Ecto neural progenitor cell (in vitro differentiated cells): Measurements from ENCODE around the gene ENTREP3.
"Not testable (repeated sequence)": the region's sequence is repeated elsewhere in the genome, so short reads cannot be mapped to it uniquely, and the experiment has no call there.

ENCODE experiments used
- DNase-seq: peaks from one replicate; pipeline ENCODE4 v3.0.0-alpha.2; 2018; ENCODE audit warnings: low spot score

The ENTREP3 gene, protein sequence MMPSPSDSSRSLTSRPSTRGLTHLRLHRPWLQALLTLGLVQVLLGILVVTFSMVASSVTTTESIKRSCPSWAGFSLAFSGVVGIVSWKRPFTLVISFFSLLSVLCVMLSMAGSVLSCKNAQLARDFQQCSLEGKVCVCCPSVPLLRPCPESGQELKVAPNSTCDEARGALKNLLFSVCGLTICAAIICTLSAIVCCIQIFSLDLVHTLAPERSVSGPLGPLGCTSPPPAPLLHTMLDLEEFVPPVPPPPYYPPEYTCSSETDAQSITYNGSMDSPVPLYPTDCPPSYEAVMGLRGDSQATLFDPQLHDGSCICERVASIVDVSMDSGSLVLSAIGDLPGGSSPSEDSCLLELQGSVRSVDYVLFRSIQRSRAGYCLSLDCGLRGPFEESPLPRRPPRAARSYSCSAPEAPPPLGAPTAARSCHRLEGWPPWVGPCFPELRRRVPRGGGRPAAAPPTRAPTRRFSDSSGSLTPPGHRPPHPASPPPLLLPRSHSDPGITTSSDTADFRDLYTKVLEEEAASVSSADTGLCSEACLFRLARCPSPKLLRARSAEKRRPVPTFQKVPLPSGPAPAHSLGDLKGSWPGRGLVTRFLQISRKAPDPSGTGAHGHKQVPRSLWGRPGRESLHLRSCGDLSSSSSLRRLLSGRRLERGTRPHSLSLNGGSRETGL

DNA sequence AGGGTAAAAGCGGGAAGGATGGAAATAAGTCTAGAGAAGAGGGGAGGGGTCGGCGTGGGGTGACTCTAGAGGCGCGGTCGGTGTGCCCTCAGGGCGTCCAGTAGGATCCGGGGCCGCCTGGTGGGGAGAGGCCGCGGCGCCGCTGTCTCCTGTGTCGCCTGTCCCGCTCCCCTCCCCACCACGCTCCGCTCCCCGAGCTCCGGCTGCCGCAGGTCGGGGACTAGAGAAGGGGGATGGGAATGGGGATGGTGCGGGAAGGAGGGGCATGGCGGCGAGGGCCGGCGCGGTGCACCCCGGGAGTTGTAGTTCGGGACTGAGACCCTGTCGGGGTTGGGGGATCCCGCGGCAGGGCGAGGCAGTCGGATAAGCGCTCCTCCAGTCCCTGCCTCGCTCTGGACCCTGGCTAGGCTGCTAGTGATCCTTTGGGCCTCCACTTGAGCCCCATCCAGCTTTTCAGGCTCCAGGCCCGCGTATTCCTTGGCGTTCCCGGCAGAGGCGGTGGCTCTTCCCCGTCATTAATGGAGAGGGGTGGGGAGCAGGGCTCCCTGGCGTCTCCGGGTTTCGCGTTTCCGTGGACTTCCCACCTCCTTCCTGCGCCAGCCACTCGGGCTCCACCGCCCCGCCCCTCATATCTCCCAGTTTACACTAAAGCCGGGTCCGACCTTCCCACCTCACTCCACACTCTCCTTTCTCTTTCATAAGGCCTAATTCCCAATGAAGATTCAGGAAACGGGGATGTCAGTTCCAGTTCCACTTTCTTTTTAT is at the start of gene ENTREP3:
Gene ENTREP3 (minus strand): TSS at position 241 of the 765 bp plus-strand sequence. CDS start 606 bp downstream, outside the sequence.
- peak; percentile 95 for DNase-seq

DNA sequence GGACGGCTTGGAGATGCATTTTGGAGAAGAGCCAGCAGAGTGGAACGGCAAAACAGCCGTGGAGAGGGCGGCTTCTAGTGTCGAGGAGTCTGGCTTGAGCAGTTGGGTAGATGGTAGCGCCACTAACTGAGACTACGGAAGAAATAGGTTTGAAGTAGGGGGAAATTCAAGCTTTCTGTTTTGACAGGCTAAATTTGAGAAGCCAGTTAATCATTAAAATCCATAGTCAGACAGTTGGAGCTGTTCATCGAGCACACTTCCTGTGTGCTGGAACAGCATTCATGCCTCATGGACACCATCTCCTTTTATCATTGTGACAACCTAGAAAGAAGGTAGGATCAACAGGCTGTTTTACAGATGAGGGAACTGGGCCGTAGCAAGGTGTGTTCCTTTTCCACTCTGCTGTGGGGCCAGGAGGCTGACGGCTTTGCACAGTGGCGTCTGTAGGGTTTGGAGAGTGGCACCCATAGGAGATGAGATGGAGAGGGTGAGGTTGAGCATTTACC is 49.3 kb upstream of the ENTREP3 start:
- no peak for DNase-seq

DNA sequence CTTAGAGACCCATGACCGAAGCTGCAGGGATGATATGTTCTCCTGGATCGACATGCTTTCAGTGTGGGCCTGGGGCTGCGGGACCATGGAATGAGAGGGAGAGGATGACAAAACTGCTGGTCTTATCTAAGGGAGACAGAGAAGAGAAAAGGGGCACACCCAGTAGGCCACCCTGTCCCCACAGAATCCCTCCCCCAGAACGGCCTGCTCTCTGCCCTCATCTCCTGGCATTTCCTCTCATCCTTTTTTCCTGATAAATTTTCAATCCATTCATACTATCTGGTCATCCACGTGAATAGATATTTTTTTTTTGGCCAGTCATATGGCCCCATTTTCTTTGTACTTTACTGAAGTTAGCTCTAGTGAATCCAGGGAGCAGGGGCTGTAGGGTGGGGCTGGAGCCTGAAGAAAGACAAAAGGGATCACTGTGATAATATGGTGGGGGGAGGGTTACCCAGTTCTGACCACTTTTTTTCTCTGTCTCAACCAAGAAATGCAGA is 46.1 kb upstream of the ENTREP3 start, which contains the start of gene PKLR:
Gene PKLR (minus strand): TSS at position 97 of the 500 bp plus-strand sequence. CDS start 43 bp downstream, at position 54.
- no peak for DNase-seq

DNA sequence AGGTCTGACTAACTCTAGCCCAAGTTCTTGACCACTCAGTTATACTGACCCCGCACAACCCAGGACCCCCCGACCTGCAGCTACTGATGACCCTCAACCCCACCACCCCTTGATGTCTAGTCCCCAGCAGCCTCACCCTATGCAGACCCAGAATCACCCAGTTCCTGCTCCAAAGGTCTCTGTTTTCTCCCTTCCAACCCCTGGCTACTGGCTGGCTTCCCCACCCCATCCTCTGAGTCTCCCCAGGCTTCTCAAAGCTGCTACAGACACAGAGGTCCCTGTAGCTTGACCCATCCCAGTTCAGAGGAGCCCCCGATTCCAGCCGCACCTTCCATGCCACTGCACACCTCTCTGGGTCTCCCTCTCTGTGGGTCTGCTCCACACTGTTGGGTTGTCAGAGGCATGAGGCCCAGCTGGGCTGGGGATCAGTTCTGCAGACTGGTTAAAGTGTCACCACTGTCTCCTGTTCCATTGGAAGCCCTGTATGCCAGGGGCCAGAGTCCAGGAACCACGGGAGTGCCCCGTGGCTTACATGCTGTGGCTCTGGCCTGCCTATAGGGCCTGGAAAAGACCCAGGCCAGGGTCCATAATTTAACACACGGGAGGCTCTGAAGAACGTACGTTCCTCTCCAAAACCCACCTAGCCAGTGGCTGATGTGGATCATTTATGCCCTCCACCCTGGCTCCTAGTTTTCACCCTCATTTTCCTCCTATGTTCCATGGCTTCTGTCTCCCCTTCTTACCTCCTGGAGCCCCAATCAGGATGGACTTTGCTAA is 45.5 kb upstream of the ENTREP3 start:
- DNase-seq: no peak

DNA sequence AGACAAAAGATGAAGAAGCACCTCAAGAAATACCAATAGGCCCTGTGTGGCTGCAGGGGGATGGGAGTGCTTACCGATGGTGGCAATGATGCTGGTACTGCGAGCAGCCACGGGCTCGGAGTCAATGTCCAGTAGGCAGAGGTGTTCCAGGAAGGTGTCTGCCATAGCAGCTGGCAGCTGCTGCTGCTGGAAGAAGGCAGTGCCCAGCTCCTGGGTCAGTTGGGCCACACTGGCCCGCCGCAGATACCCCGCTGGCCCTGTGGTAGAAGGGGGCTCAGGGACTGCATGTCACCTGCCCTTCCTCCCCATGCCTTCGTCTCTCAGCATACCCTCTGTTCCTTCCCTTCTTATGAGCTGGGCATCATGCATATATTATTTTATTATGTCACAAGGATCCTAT is 44.7 kb upstream of the ENTREP3 start:
- DNase-seq: no peak

DNA sequence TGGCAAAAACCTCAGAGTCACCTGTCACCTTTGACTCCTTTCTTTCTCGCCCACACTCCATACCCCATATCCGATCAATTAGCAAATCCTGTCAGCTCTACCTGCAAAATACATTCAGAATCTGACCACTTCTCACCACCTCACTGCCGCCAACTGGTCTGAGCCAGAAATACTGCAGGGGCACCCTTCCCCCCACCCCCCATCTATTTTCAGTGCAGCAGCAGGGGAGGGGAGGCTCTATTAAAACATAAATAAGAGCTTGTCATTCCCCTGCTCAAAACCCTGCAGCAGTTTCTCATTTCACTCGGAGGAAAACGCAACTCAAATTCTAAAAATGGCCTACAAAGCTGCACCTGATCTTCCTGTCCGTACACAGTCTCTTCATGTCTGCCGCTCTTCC is 42.1 kb upstream of the ENTREP3 start:
- DNase-seq: no peak

DNA sequence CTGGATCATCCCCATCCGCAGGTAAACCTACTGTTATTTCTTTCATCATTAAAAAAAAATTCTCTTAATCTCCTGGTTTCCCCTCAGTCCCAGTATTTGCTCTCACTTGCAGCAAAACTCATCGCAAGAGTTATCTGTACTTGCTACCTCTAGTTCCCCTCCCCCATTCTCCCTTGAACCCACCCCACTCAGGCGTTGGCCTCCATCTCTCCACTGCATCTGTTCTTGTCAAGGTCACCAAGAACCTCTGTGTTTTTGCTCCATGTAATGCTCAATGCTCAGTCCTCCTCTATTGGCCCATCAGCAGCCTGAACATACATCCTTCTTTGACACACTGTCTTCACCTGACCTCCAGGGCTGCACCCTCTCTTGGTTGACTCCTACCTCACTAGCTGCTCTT is 41.4 kb upstream of the ENTREP3 start:
- no peak for DNase-seq

DNA sequence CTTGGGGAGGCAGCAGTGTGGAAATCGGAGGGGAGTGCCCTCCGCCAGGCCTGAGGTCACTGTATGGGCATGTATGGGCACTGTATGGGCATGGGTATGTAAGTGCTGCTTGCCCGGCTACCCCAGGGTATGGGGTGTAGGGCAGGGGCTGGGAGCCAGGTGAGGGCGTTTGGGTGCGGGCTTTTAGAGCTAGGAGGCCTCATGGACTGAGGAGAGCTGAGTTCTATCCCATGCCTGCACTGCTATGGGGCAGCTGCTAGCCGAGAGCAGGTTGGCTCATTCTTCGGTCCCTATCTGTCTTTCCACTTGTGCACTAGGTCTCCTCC is 40.6 kb upstream of the ENTREP3 start:
- no peak for DNase-seq

DNA sequence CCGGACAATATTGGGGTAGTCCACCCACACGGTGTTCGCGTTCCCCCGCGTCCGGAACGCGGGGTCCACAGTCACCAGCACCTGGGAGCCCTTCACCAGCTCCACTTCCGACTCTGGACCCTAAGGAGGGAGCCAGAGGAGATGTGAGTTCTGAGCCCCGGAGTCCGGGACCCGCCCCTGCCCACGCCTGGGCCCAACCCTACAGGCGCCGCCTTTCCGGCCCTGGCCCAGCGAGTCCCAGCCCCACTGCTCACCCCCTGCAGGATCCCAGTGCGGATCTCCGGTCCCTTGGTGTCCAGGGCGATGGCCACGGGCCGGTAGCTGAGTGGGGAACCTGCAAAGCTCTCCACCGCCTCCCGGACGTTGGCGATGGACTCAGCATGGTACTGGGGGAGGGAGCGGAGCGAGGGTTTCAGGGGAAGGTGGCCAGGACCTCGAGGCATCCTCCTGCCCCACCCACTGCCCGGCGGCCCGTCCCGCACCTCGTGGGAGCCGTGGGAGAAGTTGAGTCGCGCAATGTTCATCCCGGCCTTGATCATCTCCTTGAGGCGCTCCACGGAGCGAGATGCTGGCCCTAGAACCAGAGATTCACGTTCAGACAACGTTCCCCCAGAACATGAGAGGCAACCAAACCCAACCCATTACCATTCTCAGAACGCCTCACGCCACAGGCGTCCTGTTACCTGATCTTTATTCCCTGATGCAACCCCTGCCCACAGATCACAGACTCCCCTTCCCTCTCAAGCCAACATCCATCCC is 40.1 kb upstream of the ENTREP3 start:
- no peak for DNase-seq

DNA sequence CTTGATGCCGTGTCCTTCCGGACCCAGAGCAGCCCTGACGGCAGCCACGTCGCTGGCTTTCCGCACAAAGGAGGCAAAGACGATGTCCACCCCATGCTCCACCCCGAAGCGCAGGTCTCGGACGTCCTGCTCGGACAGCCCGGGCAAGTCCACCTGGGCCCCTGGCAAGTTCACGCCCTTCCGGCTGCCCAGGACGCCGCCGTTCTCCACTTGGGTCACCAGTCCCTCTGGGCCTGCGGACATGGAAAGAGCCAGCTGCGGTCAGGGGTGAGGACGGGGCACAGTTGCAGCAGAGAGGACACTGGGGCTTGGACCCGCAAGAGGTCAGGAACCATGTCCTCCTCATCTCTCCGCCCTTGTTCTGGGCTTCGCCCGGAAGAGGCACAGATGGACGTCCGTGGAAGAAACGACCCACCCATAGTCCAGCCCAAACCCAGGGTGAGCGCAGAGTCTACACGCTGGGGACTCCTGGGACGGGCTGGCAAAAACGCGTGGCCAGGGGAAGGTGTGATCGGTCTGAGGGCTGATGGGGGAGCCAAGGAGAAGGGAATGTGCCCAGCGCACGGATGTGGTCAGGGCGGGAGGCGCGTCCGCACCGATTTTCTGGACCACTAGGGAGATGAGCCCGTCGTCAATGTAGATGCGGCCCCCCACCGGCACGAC is 39.4 kb upstream of the ENTREP3 start:
- no peak for DNase-seq

DNA sequence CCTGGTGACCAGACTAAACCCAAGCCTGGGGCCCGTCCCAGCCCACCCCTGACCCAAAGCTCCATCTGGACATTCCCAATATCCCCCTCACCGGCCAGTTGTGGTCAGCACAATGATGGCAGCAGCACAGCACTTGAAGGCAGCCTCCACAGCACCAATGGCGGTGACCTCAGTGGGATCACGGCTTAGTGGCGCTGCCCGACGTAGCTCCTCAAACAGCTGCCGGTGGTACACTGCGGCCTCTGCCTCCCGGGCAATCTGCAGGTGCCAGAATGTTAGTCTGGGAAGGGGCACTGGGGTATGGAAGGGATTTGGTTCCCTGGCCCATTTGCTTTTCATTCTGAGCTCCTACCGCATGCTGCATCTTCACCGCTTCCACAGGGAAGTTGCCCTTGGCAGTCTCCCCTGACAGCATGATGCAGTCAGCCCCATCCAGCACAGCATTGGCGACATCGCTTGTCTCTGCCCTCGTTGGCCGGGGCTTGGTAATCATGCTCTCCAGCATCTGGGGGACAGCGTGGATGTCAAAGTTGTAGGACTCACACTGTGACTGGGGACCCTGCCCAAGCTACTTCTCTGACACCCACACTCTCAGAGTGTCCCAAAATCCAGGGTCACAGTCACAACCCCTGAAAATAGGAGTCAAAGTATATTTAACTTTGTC is 37.9 kb upstream of the ENTREP3 start:
- no peak for DNase-seq

DNA sequence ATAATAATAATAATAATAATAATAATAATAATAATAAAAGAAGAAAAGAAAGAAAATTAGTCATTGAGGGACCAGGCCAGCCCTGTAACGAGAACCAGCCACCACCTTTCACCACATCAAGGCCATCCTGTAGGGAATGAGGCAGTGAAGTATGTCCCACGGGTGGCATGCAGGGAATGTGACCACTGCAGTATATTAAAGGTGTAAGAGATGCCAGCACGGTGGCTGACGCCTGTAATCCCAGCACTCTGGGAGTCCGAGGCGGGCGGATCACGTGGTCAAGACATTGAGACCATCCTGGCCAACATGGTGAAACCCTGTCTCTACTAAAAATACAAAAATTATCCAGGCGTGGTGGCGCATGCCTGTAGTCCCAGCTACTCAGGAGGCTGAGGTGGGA is 35.7 kb upstream of the ENTREP3 start:
- not testable (repeated sequence) for DNase-seq

DNA sequence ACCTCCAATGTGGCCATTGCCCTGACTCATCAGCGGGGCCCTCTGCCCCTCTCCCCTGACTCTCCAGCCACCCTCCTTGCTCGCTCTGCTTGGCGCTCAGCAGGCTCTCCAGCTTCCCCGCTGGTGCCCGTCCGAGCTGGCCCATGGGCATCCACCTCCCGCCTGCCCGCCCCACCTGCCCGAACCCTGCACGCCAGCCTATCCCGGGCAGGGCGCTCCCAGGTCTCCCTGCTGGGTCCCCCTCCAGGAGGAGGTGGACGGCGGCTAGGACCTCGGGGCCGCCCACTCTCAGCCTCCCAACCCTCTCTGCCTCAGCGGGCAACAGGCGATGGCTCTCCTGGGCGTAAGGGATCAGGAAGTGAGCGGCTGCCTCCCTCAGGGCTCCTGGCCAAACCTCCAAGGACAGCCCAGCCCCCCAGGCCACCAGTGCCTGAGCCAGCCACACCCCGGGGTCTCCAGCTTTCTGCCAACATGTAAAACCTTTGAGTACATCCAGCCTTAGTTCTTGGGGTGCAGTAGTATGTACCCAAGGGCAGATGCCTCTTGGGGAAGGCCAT is 32.8 kb upstream of the ENTREP3 start:
- DNase-seq: no peak

DNA sequence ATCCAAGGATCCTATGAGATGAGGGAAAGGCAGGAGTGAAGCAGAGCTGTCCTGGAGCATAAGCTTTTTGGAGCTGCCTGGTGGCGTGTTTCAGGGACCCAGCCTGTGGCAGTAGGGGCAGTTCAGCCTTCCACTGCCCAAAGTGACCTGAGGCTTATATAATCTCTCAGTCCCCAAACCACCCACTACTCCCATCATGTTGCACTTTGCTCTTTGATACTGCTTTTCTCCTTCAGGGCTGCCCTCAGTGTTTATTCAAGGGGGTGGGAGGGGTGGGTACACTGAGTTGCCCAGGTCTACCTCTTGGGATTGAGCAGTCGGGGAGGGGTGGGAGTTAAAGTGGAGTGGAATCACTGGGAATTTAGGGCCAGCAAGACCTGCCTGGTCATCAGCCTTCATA is 31.3 kb upstream of the ENTREP3 start:
- no peak for DNase-seq

DNA sequence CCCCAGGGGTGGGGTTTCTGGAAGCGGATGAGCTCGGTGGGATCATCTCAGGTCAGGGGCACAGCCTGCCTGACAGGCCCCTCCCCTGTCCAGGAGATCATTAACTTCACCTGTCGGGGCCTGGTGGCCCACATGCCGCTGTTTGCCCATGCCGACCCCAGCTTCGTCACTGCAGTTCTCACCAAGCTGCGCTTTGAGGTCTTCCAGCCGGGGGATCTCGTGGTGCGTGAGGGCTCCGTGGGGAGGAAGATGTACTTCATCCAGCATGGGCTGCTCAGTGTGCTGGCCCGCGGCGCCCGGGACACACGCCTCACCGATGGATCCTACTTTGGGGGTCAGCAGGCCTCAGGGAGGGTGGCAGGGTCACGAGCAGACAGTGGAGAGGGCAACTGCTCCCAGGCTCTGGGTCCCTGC is 30.4 kb upstream of the ENTREP3 start:
- DNase-seq: no peak

DNA sequence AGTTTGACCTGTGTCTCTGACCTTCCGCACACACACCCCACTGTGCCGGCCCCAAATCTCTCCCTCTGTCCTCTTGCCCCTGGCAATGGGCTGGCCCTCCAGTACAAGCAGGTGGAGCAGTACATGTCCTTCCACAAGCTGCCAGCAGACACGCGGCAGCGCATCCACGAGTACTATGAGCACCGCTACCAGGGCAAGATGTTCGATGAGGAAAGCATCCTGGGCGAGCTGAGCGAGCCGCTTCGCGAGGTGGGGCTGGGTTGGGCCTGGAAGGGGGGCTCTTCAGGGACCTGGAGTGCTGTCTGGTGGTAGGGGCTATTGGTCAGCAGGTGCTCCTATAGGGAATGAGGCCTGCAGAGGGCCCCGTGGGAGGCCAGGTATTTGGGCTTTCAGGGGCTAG is 29.8 kb upstream of the ENTREP3 start:
- no peak for DNase-seq

DNA sequence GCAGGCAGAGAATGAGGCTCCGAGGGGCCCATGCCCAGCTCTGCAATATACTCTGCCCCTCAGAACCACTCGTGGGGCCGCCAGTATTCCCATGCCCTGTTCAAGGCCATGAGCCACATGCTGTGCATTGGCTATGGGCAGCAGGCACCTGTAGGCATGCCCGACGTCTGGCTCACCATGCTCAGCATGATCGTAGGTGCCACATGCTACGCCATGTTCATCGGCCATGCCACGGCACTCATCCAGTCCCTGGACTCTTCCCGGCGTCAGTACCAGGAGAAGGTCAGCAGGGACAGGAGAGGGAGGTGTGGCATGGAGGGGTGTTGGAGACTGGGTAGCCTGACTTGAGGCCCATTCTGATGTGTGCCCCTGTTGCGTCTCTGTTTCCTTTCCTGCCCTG is 29.2 kb upstream of the ENTREP3 start:
- no peak for DNase-seq

DNA sequence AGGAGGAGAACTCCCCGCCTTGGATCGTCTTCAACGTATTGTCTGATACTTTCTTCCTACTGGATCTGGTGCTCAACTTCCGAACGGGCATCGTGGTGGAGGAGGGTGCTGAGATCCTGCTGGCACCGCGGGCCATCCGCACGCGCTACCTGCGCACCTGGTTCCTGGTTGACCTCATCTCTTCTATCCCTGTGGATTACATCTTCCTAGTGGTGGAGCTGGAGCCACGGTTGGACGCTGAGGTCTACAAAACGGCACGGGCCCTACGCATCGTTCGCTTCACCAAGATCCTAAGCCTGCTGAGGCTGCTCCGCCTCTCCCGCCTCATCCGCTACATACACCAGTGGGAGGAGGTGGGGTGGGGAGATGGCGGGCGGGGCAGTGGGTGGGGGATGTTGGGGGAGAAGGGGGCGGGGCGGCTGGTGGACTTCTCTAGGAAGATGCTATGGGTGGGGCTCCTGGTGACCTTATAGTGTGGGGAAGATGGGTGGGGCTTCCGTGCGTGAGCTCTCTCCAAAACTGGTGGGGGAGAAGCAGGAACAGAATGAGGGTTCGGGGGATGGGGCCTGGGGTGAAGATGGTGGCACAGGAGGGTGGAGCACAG is 27.3 kb upstream of the ENTREP3 start:
- DNase-seq: no peak

DNA sequence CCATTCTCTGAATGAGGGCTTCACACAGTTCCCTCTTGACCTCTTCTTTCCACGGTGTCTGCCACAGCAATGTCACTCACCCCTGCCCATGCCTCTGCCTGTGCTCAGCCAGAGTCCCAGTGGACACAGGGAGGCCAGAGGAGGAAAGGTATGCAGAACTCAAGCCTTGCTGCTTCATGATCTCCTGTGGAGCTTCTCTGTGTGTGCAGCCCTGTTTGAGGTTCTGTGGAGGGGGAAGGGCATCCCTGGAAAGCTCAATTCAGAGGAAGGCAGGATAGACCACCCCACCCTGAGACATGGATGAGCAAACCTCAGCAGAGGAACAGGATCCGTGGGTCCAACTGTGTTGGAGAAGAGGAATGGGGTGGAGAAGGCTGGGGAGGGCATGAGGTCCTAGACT is 24.0 kb upstream of the ENTREP3 start:
- no peak for DNase-seq
